Liver (tissue), 9 donors: ENCODE data around the gene PRKAR1B. TPM values are rescaled to one million over a fixed set of nuclear protein-coding genes. Genes with fewer than 3 reads are reported as not detected.

Source experiments
- DNase-seq: peaks from one replicate; pipeline ENCODE4 v3.0.0-alpha.2; 2017; ENCODE audit warnings: low spot score
- H3K27ac ChIP-seq, 2 donors: one replicate each; pipeline ENCODE4 v1.7.0; 2013; ENCODE audit warnings: inconsistent platforms in 2 of 2, low read length in 2 of 2, control low read depth in 1 of 2, low read depth in 1 of 2, mild to moderate bottlenecking in 1 of 2
- H3K27me3 ChIP-seq, 4 donors: one replicate each; pipeline versions ENCODE4 v1.6.1 to v1.7.0; 2013; ENCODE audit warnings: low read length in 3 of 4, inconsistent platforms in 1 of 4, mild to moderate bottlenecking in 1 of 4, moderate library complexity in 1 of 4; ENCODE audit not compliant: control insufficient read depth in 4 of 4, insufficient read depth in 4 of 4
- H3K36me3 ChIP-seq, 4 donors: one replicate each; pipeline versions ENCODE4 v1.6.1 to v1.7.0; 2013; ENCODE audit warnings: low read length in 3 of 4, mild to moderate bottlenecking in 3 of 4, low read depth in 1 of 4, moderate library complexity in 1 of 4; ENCODE audit not compliant: control insufficient read depth in 4 of 4, insufficient read depth in 3 of 4
- H3K4me1 ChIP-seq, 4 donors: one replicate each; pipeline versions ENCODE4 v1.6.1 to v1.7.0; 2013; ENCODE audit warnings: low read length in 3 of 4, mild to moderate bottlenecking in 3 of 4, moderate library complexity in 1 of 4; ENCODE audit not compliant: control insufficient read depth in 4 of 4, insufficient read depth in 4 of 4
- H3K4me3 ChIP-seq, 3 donors: one replicate each; pipeline versions ENCODE4 v1.6.1 to v1.7.0; 2013; ENCODE audit warnings: low read length in 3 of 3, control low read depth in 1 of 3, low read depth in 1 of 3, mild to moderate bottlenecking in 1 of 3
- H3K9ac ChIP-seq, 2 donors: one replicate each; pipeline ENCODE4 v1.7.0; 2013; ENCODE audit warnings: low read length in 2 of 2, mild to moderate bottlenecking in 2 of 2, moderate library complexity in 2 of 2, control low read depth in 1 of 2, low read depth in 1 of 2
- H3K9me3 ChIP-seq, 4 donors: one replicate each; pipeline versions ENCODE4 v1.6.1 to v1.7.0; 2013; ENCODE audit warnings: low read length in 3 of 4; ENCODE audit not compliant: control insufficient read depth in 4 of 4
- ATF3 ChIP-seq: IDR thresholded peaks from 2 replicates; pipeline ENCODE4 v1.6.1; 2016; ENCODE audit warnings: antibody characterized with exemption
- CTCF ChIP-seq: fragments of 150-350 bp; IDR thresholded peaks from 2 replicates; pipeline ENCODE4 v1.5.1; 2017; ENCODE audit warnings: improper control_type of control experiment, low read depth, low read length; ENCODE audit not compliant: missing input control
- EGR1 ChIP-seq, 2 donors: IDR thresholded peaks; 2 replicates each; pipeline ENCODE4 v1.6.1; 2016 to 2018; ENCODE audit warnings: antibody characterized with exemption in 2 of 2, low read depth in 2 of 2
- FOXA1 ChIP-seq: IDR thresholded peaks from 2 replicates; pipeline ENCODE4 v1.6.1; 2016; ENCODE audit warnings: antibody characterized with exemption
- FOXA2 ChIP-seq: IDR thresholded peaks from 2 replicates; pipeline ENCODE4 v1.6.1; 2016; ENCODE audit warnings: antibody characterized with exemption
- HNF4A ChIP-seq, 2 donors: conservative IDR thresholded peaks; 2 replicates each; pipeline ENCODE4 v1.6.1; 2016; ENCODE audit warnings: antibody characterized with exemption in 2 of 2, mild to moderate bottlenecking in 2 of 2
- HNF4G ChIP-seq: IDR thresholded peaks from 2 replicates; pipeline ENCODE4 v1.6.1; 2016; ENCODE audit warnings: antibody characterized with exemption
- JUND ChIP-seq, 2 donors: IDR thresholded peaks; 2 replicates each; pipeline ENCODE4 v1.6.1; 2016; ENCODE audit warnings: antibody characterized with exemption in 2 of 2
- MAX ChIP-seq: IDR thresholded peaks from 2 replicates; pipeline ENCODE4 v1.6.1; 2016; ENCODE audit warnings: antibody characterized with exemption
- NR2F2 ChIP-seq: IDR thresholded peaks from 2 replicates; pipeline ENCODE4 v1.6.1; 2016; ENCODE audit warnings: antibody characterized with exemption
- RAD21 ChIP-seq, 2 donors: IDR thresholded peaks; 2 replicates each; pipeline ENCODE4 v1.6.1; 2016; ENCODE audit warnings: antibody characterized with exemption in 2 of 2, mild to moderate bottlenecking in 2 of 2
- REST ChIP-seq: IDR thresholded peaks from 2 replicates; pipeline ENCODE4 v1.6.1; 2016; ENCODE audit warnings: antibody characterized with exemption, mild to moderate bottlenecking
- RXRA ChIP-seq, 2 donors: IDR thresholded peaks; 2 replicates each; pipeline ENCODE4 v1.6.1; 2017 to 2018; ENCODE audit warnings: antibody characterized with exemption in 2 of 2, mild to moderate bottlenecking in 1 of 2
- SP1 ChIP-seq: IDR thresholded peaks from 2 replicates; pipeline ENCODE4 v1.6.1; 2018; ENCODE audit warnings: antibody characterized with exemption, mild to moderate bottlenecking
- TAF1 ChIP-seq: conservative IDR thresholded peaks from 2 replicates; pipeline ENCODE4 v1.6.1; 2016; ENCODE audit warnings: antibody characterized with exemption, mild to moderate bottlenecking
- YY1 ChIP-seq: IDR thresholded peaks from 2 replicates; pipeline ENCODE4 v1.6.1; 2016; ENCODE audit warnings: antibody characterized with exemption, mild to moderate bottlenecking
- ZBTB33 ChIP-seq: IDR thresholded peaks from 2 replicates; pipeline ENCODE4 v1.6.1; 2016; ENCODE audit warnings: antibody characterized with exemption
- WGBS: extraction: QIAGEN DNeasy Blood & Tissue Kit; methylation state at CpG from one replicate; pipeline ENCODE4 v1.1.7; 2013; 5-methylcytosine and 5-hydroxymethylcytosine counted together
- polyA plus RNA-seq, 2 donors: library from polyadenylated mRNA; stranded (reverse) in 1 of 2; unstranded in 1 of 2; fragments of 200-250 nt in 1 of 2; fragments of >200 nt in 1 of 2; fragmentation: Nextera tagmentation in 1 of 2; extraction: Ambion mirVana in 1 of 2; gene quantifications; one replicate each; pipeline versions ENCODE4 v1.2.1 to v1.2.3, GENCODE V29; 2013 to 2015
- total RNA-seq, 2 donors: library from RNA; depleted of rRNA; stranded (reverse); fragments of >200 nt; gene quantifications; one replicate each; pipeline ENCODE4 v1.2.3, GENCODE V29; 2014
- donor health status: healthy.
- donor health status: healthy.
- donor health status: healthy.
- donor health status: healthy.
- donor health status: healthy.

The PRKAR1B gene
- total and polyA plus RNA-seq, 4 donors: 11.1 to 14.4 (median 12.4) TPM

GRCh38 chr7:731440-732085 is 4.5 kb upstream of the PRKAR1B start:
- no peaks in the 10 kb centered on the region for H3K27me3 ChIP-seq
- H3K9me3 ChIP-seq: peaks cover 0 to 7% (median 2%) of the 10 kb centered on the region in 4 donors
- H3K27ac ChIP-seq: peak overlapping the region in 1 of 2 donors; percentile 1
- H3K9ac ChIP-seq: no peak overlapping the region
- WGBS: 94% methylated on average over 17 of the region's 17 CpGs
- DNase-seq: no peak
- peaks cover 2 to 15% (median 9%) of the 10 kb centered on the region in 4 donors for H3K4me1 ChIP-seq
- no peak overlapping the region for H3K4me3 ChIP-seq
- TF ChIP-seq TAF1 (no peak), RXRA (IDR thresholded peaks at IDR 0.05) (no peak), FOXA2 (no peak), NR2F2 (no peak), ATF3 (no peak), CTCF (no peak), SP1 (no peak), MAX (no peak), REST (no peak), EGR1 (IDR thresholded peaks at IDR 0.05; ENCODE audit: low read depth in 2 of 2) (no peak), ZBTB33 (no peak), HNF4G (no peak), YY1 (no peak), JUND (IDR thresholded peaks at IDR 0.05) (no peak), FOXA1 (no peak), RAD21 (IDR thresholded peaks at IDR 0.05) (no peak), HNF4A (conservative IDR thresholded peaks at IDR 0.05) (no peak)
- H3K36me3 ChIP-seq: peaks cover 0 to 6% (median 2%) of the 10 kb centered on the region in 4 donors
